ENCODE data around the gene SIGMAR1.
A peak's percentile ranks its signal among the peaks of the same experiment; 100 is the strongest.

Gene SIGMAR1

DNA sequence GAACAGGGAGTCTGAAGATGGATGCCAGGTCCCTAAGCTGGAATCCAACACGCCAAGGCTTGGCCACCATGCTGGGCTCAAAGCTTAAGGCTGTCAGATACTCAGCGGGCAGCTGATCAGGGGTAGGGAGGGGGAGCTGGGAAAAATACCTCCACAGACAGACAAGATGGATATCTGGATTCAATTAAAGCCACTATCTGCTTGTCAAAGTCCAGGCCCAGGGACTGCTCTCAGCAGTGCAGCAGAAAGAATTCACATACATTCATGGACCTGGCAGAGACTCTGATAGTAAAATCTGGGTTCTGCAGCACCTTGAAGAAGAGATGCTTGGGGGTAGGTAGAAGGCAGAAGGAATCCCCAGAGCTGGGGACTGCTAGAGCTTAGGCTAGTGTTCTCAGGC lies 22.5 kb downstream of the SIGMAR1 start:
- H3K27ac ChIP-seq (ENCODE audit: low read depth, low read length, poor library complexity, severe bottlenecking) = no peak overlapping the region
- H4K20me1 ChIP-seq (ENCODE audit: insufficient read depth, low read length) = no peaks in the 10 kb centered on the region
- peaks cover 33% of the 10 kb centered on the region for H3K36me3 ChIP-seq (ENCODE audit: insufficient read depth, low read length)
- H3K9ac ChIP-seq (ENCODE audit: low read length) = no peak overlapping the region
- no peak overlapping the region for H3K4me3 ChIP-seq (ENCODE audit: low read depth, low read length, poor library complexity, severe bottlenecking)
- H3F3A ChIP-seq (ENCODE audit: insufficient read depth, low read length) = no peaks in the 10 kb centered on the region
- no peaks in the 10 kb centered on the region for H3K27me3 ChIP-seq (ENCODE audit: insufficient read depth, low read length)
- peaks cover 32% of the 10 kb centered on the region for H3K4me1 ChIP-seq (ENCODE audit: insufficient read depth, low read length, severe bottlenecking)
- no peak overlapping the region for H2AFZ ChIP-seq (ENCODE audit: low read length)
- no peaks in the 10 kb centered on the region for H3K79me2 ChIP-seq (ENCODE audit: insufficient read depth, low read length)
- no peak overlapping the region for H3K4me2 ChIP-seq (ENCODE audit: low read length)
- no peaks in the 10 kb centered on the region for H3K9me2 ChIP-seq (ENCODE audit: low read depth, low read length)
- H3K9me3 ChIP-seq (ENCODE audit: low read length) = no peaks in the 10 kb centered on the region
- TF ChIP-seq EZH2 (IDR thresholded peaks at IDR 0.05; ENCODE audit: borderline replicate concordance, low read length) = no peak
- TF ChIP-seq, protein P1, sequence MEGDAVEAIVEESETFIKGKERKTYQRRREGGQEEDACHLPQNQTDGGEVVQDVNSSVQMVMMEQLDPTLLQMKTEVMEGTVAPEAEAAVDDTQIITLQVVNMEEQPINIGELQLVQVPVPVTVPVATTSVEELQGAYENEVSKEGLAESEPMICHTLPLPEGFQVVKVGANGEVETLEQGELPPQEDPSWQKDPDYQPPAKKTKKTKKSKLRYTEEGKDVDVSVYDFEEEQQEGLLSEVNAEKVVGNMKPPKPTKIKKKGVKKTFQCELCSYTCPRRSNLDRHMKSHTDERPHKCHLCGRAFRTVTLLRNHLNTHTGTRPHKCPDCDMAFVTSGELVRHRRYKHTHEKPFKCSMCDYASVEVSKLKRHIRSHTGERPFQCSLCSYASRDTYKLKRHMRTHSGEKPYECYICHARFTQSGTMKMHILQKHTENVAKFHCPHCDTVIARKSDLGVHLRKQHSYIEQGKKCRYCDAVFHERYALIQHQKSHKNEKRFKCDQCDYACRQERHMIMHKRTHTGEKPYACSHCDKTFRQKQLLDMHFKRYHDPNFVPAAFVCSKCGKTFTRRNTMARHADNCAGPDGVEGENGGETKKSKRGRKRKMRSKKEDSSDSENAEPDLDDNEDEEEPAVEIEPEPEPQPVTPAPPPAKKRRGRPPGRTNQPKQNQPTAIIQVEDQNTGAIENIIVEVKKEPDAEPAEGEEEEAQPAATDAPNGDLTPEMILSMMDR (IDR thresholded peaks at IDR 0.05; ENCODE audit: low read length) = no peak

DNA sequence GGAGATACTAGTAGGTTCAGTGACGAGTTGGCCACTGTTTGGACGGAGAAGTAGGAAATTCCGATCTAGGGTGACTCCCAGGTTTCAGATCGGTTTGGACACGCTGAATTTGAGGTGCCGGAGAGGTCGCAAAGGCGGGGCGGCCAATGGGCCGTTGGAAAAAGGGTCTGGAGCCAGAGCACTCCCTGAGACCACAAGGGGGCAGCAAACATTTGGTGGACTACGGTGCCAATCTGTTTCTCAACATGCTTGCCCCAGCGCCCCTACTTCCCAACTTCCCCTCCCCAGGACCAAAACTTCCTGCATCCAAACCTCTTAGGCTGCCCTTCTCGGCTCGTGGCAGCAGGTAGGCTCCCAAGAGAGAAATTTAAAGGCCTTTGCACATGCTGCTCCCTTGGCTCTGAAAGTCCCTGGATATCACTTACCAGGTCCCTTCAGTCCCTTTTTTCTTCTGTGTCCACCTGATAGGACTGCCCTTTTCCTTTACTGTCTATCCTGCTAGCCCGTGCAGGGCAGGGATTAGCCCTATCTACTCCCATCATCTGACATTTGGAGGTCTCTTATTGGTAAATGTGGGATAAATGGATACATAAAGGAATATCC lies 24.7 kb downstream of the SIGMAR1 start:
- no peaks in the 10 kb centered on the region for H3K27me3 ChIP-seq (ENCODE audit: insufficient read depth, low read length)
- H3K9ac ChIP-seq (ENCODE audit: low read length) = peak overlapping the region; percentile 92
- peak overlapping the region; percentile 93 for H3K4me2 ChIP-seq (ENCODE audit: low read length)
- peak overlapping the region; percentile 98 for H3K4me3 ChIP-seq (ENCODE audit: low read depth, low read length, poor library complexity, severe bottlenecking)
- H3F3A ChIP-seq (ENCODE audit: insufficient read depth, low read length) = no peaks in the 10 kb centered on the region
- H3K4me1 ChIP-seq (ENCODE audit: insufficient read depth, low read length, severe bottlenecking) = peaks cover 20% of the 10 kb centered on the region
- H3K9me3 ChIP-seq (ENCODE audit: low read length) = no peaks in the 10 kb centered on the region
- peaks cover 34% of the 10 kb centered on the region for H3K36me3 ChIP-seq (ENCODE audit: insufficient read depth, low read length)
- H2AFZ ChIP-seq (ENCODE audit: low read length) = no peak overlapping the region
- no peaks in the 10 kb centered on the region for H4K20me1 ChIP-seq (ENCODE audit: insufficient read depth, low read length)
- H3K27ac ChIP-seq (ENCODE audit: low read depth, low read length, poor library complexity, severe bottlenecking) = peak overlapping the region; percentile 58
- H3K9me2 ChIP-seq (ENCODE audit: low read depth, low read length) = no peaks in the 10 kb centered on the region
- TF ChIP-seq, protein P1 (IDR thresholded peaks at IDR 0.05; ENCODE audit: low read length) = peak; percentile 81
- no peak for TF ChIP-seq EZH2 (IDR thresholded peaks at IDR 0.05; ENCODE audit: borderline replicate concordance, low read length)
- H3K79me2 ChIP-seq (ENCODE audit: insufficient read depth, low read length) = no peaks in the 10 kb centered on the region

DNA sequence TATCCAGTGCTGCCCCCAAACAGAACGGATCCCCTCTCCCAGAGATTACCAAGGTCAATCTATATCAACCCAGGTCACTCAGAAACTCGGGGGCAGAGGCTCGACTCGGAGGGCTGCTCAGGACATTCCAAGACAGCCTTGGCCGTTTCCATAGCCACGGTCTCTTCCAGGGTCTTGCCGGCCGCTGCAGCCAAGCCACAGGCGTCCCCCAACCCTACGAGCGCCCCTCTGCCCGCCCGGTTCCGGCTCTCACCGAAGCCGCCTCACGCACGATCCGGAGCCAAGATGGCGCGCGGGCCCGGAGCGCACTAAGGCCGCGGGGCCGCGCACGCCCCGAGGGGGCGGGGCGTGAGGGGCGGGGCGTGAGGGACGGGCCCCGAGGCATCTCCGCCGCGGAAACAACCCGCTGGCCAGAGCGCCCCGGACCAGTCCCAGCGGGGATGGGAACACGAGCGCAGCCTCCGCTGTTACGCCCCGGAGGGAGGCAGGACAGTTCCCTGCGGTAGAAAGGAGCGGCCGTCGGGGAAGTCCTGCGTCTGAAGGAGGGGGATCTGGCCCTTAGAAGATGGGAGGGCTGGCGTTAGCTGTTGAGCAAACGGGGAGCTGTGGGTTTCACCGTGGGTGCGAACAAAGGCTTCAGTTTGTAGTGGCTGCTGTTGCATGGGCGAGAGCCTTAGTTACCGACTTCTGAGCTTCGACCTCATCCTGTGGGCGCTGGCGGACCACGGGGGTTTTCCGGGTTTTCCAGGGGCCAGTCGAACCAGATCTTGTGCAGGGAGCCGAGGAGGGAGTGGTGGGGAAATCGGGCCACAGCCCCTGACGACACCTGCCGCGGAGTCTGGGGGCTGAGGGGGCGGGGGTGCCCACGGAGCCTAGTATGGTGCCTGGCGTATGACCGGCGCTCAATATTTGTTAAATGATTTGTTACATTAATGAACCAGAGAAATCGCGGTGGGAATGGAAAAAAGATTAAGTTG lies 25.5 kb downstream of the SIGMAR1 start, which contains the start of gene RPP25L:
Gene RPP25L (minus strand): TSS at position 287 of the 977 bp plus-strand sequence. CDS start 801 bp downstream, outside the sequence.
- no peaks in the 10 kb centered on the region for H3K79me2 ChIP-seq (ENCODE audit: insufficient read depth, low read length)
- H3K9ac ChIP-seq (ENCODE audit: low read length) = peak within 1 kb of the TSS; percentile 92
- H3K4me1 ChIP-seq (ENCODE audit: insufficient read depth, low read length, severe bottlenecking) = peaks cover 20% of the 10 kb centered on the region
- no peaks in the 10 kb centered on the region for H3K27me3 ChIP-seq (ENCODE audit: insufficient read depth, low read length)
- TF ChIP-seq EZH2 (IDR thresholded peaks at IDR 0.05; ENCODE audit: borderline replicate concordance, low read length) = no peak
- TF ChIP-seq, protein P1 (IDR thresholded peaks at IDR 0.05; ENCODE audit: low read length) = no peak
- H4K20me1 ChIP-seq (ENCODE audit: insufficient read depth, low read length) = no peaks in the 10 kb centered on the region
- H3K36me3 ChIP-seq (ENCODE audit: insufficient read depth, low read length) = peaks cover 27% of the 10 kb centered on the region
- peak within 1 kb of the TSS; percentile 98 for H3K4me3 ChIP-seq (ENCODE audit: low read depth, low read length, poor library complexity, severe bottlenecking)
- H3K27ac ChIP-seq (ENCODE audit: low read depth, low read length, poor library complexity, severe bottlenecking) = peak within 1 kb of the TSS; percentile 58
- H3K9me2 ChIP-seq (ENCODE audit: low read depth, low read length) = no peaks in the 10 kb centered on the region
- H3F3A ChIP-seq (ENCODE audit: insufficient read depth, low read length) = no peaks in the 10 kb centered on the region
- H3K9me3 ChIP-seq (ENCODE audit: low read length) = no peaks in the 10 kb centered on the region
- no peak within 1 kb of the TSS for H2AFZ ChIP-seq (ENCODE audit: low read length)
- H3K4me2 ChIP-seq (ENCODE audit: low read length) = peak within 1 kb of the TSS; percentile 93
